Endothelial cell of umbilical vein (primary cell): ENCODE data around the gene KIF26A. TPM values are rescaled to one million over a fixed set of nuclear protein-coding genes. Genes with fewer than 3 reads are reported as not detected.

Experiments
- BruUV-seq: library from RNA; stranded (reverse); fragments of 400-500 nt; replicated peaks from 2 replicates; lab custom pipeline; 2021; lab: Mats Ljungman, UMichigan
- CTCF ChIA-PET: fragments of 300-600, 350-600 bp; sonication (Branson Sonifier 250); formaldehyde crosslinking; loops from one replicate; lab custom pipeline; 2021; ENCODE audit warnings: antibody characterized with exemption, inconsistent platforms; lab: Charles Lee
- POLR2A ChIA-PET: fragments of 300-600, 350-600 bp; sonication (Branson Sonifier 250); formaldehyde crosslinking; loops from one replicate; lab custom pipeline; 2021; ENCODE audit warnings: antibody characterized with exemption, inconsistent platforms; lab: Charles Lee
- DNase-seq: peaks from one replicate; pipeline ENCODE4 v3.0.0-alpha.2; 2011; ENCODE audit warnings: low read depth, low spot score
- FAIRE-seq: peaks from 2 replicates; lab custom pipeline; 2011; peaks lifted over from hg19 to GRCh38; lab: Jason Lieb, UNC
- H2AFZ ChIP-seq: 2 replicates; pipeline ENCODE4 v1.6.0; 2012; ENCODE audit warnings: low read depth, low read length, control low read depth, inconsistent platforms
- H3K27ac ChIP-seq: 2 replicates; pipeline ENCODE4 v1.5.1; 2011; ENCODE audit warnings: low read depth, mild to moderate bottlenecking, control low read depth, low read length, moderate library complexity; ENCODE audit not compliant: insufficient read depth
- H3K27me3 ChIP-seq, 2 experiments: 2 replicates each; pipeline versions ENCODE4 v1.6.0 to v1.6.1; 2011; ENCODE audit warnings: low read length in 2 of 2, mixed read lengths in 1 of 2; ENCODE audit not compliant: control insufficient read depth in 2 of 2, insufficient read depth in 2 of 2
- H3K36me3 ChIP-seq, 2 experiments: 2 replicates in 1 of 2; 3 replicates in 1 of 2; pipeline ENCODE4 v1.5.1; 2011; ENCODE audit warnings: low read length in 2 of 2, mild to moderate bottlenecking in 1 of 2, moderate library complexity in 1 of 2; ENCODE audit not compliant: control insufficient read depth in 2 of 2, insufficient read depth in 2 of 2; ENCODE audit errors: extremely low read depth in 1 of 2
- H3K4me1 ChIP-seq: 3 replicates; pipeline ENCODE4 v1.5.1; 2011; ENCODE audit warnings: mild to moderate bottlenecking, low read length; ENCODE audit not compliant: control insufficient read depth, insufficient read depth; ENCODE audit errors: extremely low read depth
- H3K4me2 ChIP-seq: 2 replicates; pipeline ENCODE4 v1.6.1; 2011; ENCODE audit warnings: low read length, control low read depth, mixed read lengths; ENCODE audit not compliant: insufficient read depth
- H3K4me3 ChIP-seq, 3 experiments: fragments of 200-600 bp in 1 of 3; sonication (generic), shearing (Covaris generic) in 1 of 3; replicated peaks in 1 of 3; 2 replicates each; pipeline ENCODE4 v1.5.1; 2011 to 2016; ENCODE audit warnings: control low read depth in 3 of 3, low read length in 3 of 3, mild to moderate bottlenecking in 2 of 3, inconsistent platforms in 1 of 3, low read depth in 1 of 3, moderate library complexity in 1 of 3; ENCODE audit not compliant: insufficient read depth in 1 of 3
- H3K79me2 ChIP-seq: 2 replicates; pipeline ENCODE4 v1.6.0; 2012; ENCODE audit warnings: low read length, inconsistent platforms; ENCODE audit not compliant: control insufficient read depth, insufficient read depth
- H3K9ac ChIP-seq: replicated peaks from 2 replicates; pipeline ENCODE3; 2011; ENCODE audit warnings: low read length, control low read depth; ENCODE audit not compliant: insufficient read depth; ENCODE audit errors: extremely low read depth
- H3K9me1 ChIP-seq: replicated peaks from 3 replicates; pipeline ENCODE4 v1.6.0; 2011; ENCODE audit warnings: mild to moderate bottlenecking, low read length; ENCODE audit not compliant: control insufficient read depth, insufficient read depth; ENCODE audit errors: extremely low read depth
- H3K9me3 ChIP-seq: replicated peaks from 2 replicates; pipeline ENCODE4 v1.5.1; 2012; ENCODE audit warnings: low read length, inconsistent platforms; ENCODE audit not compliant: control insufficient read depth, insufficient read depth
- H4K20me1 ChIP-seq: replicated peaks from 2 replicates; pipeline ENCODE3; 2011; ENCODE audit warnings: mild to moderate bottlenecking, low read length; ENCODE audit not compliant: control insufficient read depth, insufficient read depth; ENCODE audit errors: extremely low read depth
- CTCF ChIP-seq, 2 donors: IDR thresholded peaks; 1 replicate in 1 of 2; 2 replicates in 1 of 2; pipeline ENCODE4 v1.5.1; 2011; ENCODE audit warnings: low read length in 2 of 2, mild to moderate bottlenecking in 2 of 2, moderate library complexity in 2 of 2, control low read depth in 1 of 2, inconsistent platforms in 1 of 2, low read depth in 1 of 2; ENCODE audit not compliant: insufficient read depth in 1 of 2; ENCODE audit errors: extremely low read depth in 1 of 2
- EZH2 ChIP-seq: IDR thresholded peaks from 2 replicates; pipeline ENCODE4 v1.6.1; 2012; ENCODE audit warnings: borderline replicate concordance, low read depth, mild to moderate bottlenecking, moderate library complexity, low read length, inconsistent platforms; ENCODE audit not compliant: severe bottlenecking
- FOS ChIP-seq: IDR thresholded peaks from 2 replicates; pipeline ENCODE4 v1.6.1; 2011; ENCODE audit warnings: mild to moderate bottlenecking, low read length, moderate library complexity, borderline replicate concordance; ENCODE audit not compliant: insufficient read depth
- JUN ChIP-seq: IDR thresholded peaks from 2 replicates; pipeline ENCODE4 v1.6.1; 2011; ENCODE audit warnings: borderline replicate concordance, low read depth; ENCODE audit not compliant: insufficient read length, insufficient read depth
- MYC ChIP-seq: IDR thresholded peaks from one replicate; pipeline ENCODE4 v1.6.1; 2011; ENCODE audit warnings: mild to moderate bottlenecking, low read depth, low read length
- POLR2A ChIP-seq: IDR thresholded peaks from 2 replicates; pipeline ENCODE4 v1.6.1; 2012; ENCODE audit warnings: low read depth, mild to moderate bottlenecking, control low read depth, low read length
- POLR2AphosphoS5 ChIP-seq: IDR thresholded peaks from 2 replicates; pipeline ENCODE4 v1.6.1; 2012; ENCODE audit warnings: low read depth, mild to moderate bottlenecking, control low read depth, low read length, moderate library complexity; ENCODE audit not compliant: insufficient read depth
- dilution Hi-C: fragments of 300-500 bp; cut with MboI; formaldehyde crosslinking; loops from one replicate; pipeline ENCODE4 v1.15.0; 2019; ENCODE audit warnings: low sequenced_read_pairs; ENCODE audit not compliant: extremely low pct_ligation_motif_present
- intact Hi-C: fragments of 100-400 bp; cut with micrococcal nuclease; formaldehyde crosslinking; loops from one replicate; pipeline ENCODE4 v1.10.0; 2022
- polyA plus RNA-seq, 4 experiments: library from polyadenylated mRNA; depleted of rRNA in 3 of 4; stranded (reverse) in 3 of 4; unstranded in 1 of 4; fragments of >200 nt; gene quantifications; 2 replicates each; pipeline versions ENCODE4 v1.2.1 to v1.2.3, GENCODE V29; 2011 to 2012; ENCODE audit warnings: missing spikeins in 1 of 4
- total RNA-seq: library from RNA; stranded (reverse); gene quantifications from 2 replicates; pipeline ENCODE4 v1.2.3, GENCODE V29; 2021

KIF26A gene
- total and polyA plus RNA-seq, 2 donors (not counting 3 experiments of a cell fraction or from before 2014, with no cell fraction given), result 3.6 to 10.7 TPM

- POLR2A ChIA-PET, result no interaction called here
- H3K9me1 ChIP-seq, result no peaks in the 10 kb centered on the region
- H3K4me3 ChIP-seq, result no peak overlapping the region
- no peak overlapping the region for H3K4me2 ChIP-seq
- CTCF ChIA-PET, result interaction anchor here (1.4 kb wide), 1 partner anchor 463 kb away, joined by 4 read pairs; no protein-coding TSS in a partner anchor
- H3K27me3 ChIP-seq, result no peaks in the 10 kb centered on the region
- H3K79me2 ChIP-seq, result no peaks in the 10 kb centered on the region
- TF ChIP-seq POLR2AphosphoS5, result no peak
- TF ChIP-seq FOS, result no peak
- no peak for TF ChIP-seq MYC
- no peak for TF ChIP-seq EZH2
- no peak for TF ChIP-seq JUN
- no peak for TF ChIP-seq CTCF (IDR thresholded peaks at IDR 0.05; ENCODE audit: extremely low read depth in 1 of 2, insufficient read depth in 1 of 2, low read depth in 1 of 2, low read length in 2 of 2)
- no peak for TF ChIP-seq POLR2A
- intact Hi-C loops, result no loop called here
- H3K4me1 ChIP-seq, result no peaks in the 10 kb centered on the region
- H3K27ac ChIP-seq, result no peak overlapping the region
- H3K9ac ChIP-seq, result no peak overlapping the region
- DNase-seq (no peak), FAIRE-seq (no peak)
- H2AFZ ChIP-seq, result no peak overlapping the region
- H4K20me1 ChIP-seq, result no peaks in the 10 kb centered on the region
- dilution Hi-C loops, result no loop called here
- no TSS peak for BruUV-seq
- no peaks in the 10 kb centered on the region for H3K36me3 ChIP-seq
- no peaks in the 10 kb centered on the region for H3K9me3 ChIP-seq
These were observed 37.2 kb upstream of the KIF26A start for GRCh38 chr14:104101086-104101621.
